ENCODE results near the gene C2orf42. TPM values are rescaled to one million over a fixed set of nuclear protein-coding genes. Genes with fewer than 3 reads are reported as not detected.

C2orf42 gene
- total and polyA plus RNA-seq, 10 of the 15 experiments (the other 5 are each of a cell fraction or from before 2014, with no cell fraction given), result 5.5 to 19.8 (median 11.5) TPM

DNA sequence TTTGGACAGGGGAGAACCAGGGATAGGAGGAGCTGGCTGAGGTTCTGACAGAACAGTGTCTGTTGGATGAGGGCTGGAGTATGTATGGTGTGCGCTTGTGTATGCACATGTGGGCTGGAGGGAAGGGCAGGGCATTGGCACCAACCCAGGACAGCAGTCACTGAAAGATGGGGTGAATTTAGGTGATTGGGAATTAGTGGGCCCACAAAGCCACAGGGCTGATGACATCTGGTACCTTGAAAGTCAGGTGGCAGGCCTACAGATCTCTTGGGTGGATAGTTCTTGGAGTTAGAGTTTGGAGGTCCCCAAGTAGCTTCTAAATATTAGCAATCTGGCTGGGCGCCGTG, 45.7 kb downstream of the C2orf42 start:
- no TSS peak for BruUV-seq (replicated peaks)
- H3K4me2 ChIP-seq (ENCODE audit: control insufficient read depth, insufficient read depth), result no peak overlapping the region
- no peaks in the 10 kb centered on the region for H4K20me1 ChIP-seq (ENCODE audit: control insufficient read depth, insufficient read depth)
- H3K27me3 ChIP-seq (replicated peaks in 1 of 2; ENCODE audit: control insufficient read depth in 2 of 2, insufficient read depth in 2 of 2, low read length in 1 of 2), result no peaks in the 10 kb centered on the region
- POLR2A ChIA-PET, result interaction anchor here (0.5 to 5.1 kb wide), 8 partner anchors 9 to 357 kb away, joined by 3 to 60 read pairs (median 4); partner anchors contain the start of genes C2orf42 and MXD1
- ATAC-seq (no peak), DNase-seq (ENCODE audit: low read depth, low spot score) (no peak), FAIRE-seq (no peak)
- H2AFZ ChIP-seq (ENCODE audit: control insufficient read depth, low read depth, low read length), result no peak overlapping the region
- no peak overlapping the region for H3K9ac ChIP-seq (ENCODE audit: control insufficient read depth, insufficient read depth, low read length)
- RAD21 ChIA-PET (ENCODE audit: unreplicated experiment), result interaction anchor here (0.9 to 9.2 kb wide), 6 partner anchors 13 to 232 kb away, joined by 3 to 132 read pairs (median 11); partner anchors contain the start of genes C2orf42, MXD1 and PCBP1
- no peak overlapping the region for H3K27ac ChIP-seq (ENCODE audit: control insufficient read depth, insufficient read depth)
- SMC1A ChIA-PET (ENCODE audit: uncharacterized antibody, unreplicated experiment), result interaction anchor here (0.6 to 6.2 kb wide), 8 partner anchors 16 to 422 kb away, joined by 3 to 116 read pairs (median 7); partner anchors contain the start of genes MXD1, SNRPG and TIA1
- H3K36me3 ChIP-seq (ENCODE audit: control insufficient read depth in 2 of 2, insufficient read depth in 2 of 2, low read length in 1 of 2), result peaks cover 0 to 5% of the 10 kb centered on the region in 2 experiments; a peak in 1 of 4 replicates
- CTCF ChIA-PET, result interaction anchor here (0.9 to 7.3 kb wide), 7 partner anchors 12 to 236 kb away, joined by 3 to 111 read pairs (median 4); partner anchors contain the start of gene MXD1
- intact Hi-C loops (cut with micrococcal nuclease; ENCODE audit: unreplicated experiment) (no loop called here), in situ Hi-C loops (cut with MboI) (loop anchor here (5.0 kb wide), 1 partner anchor 238 kb away; no protein-coding TSS in a partner anchor)
- no peak overlapping the region for H3K4me3 ChIP-seq
- WGBS (ENCODE audit: insufficient coverage, insufficient replicate concordance, low lambda C conversion rate, missing lambda C conversion rate), result 96% methylated on average over 3 of the region's 3 CpGs
- peaks cover 18% of the 10 kb centered on the region for H3K79me2 ChIP-seq (ENCODE audit: control insufficient read depth, insufficient read depth, low read length)
- H3K4me1 ChIP-seq (ENCODE audit: control insufficient read depth, insufficient read depth, low read length), result peaks cover 38% of the 10 kb centered on the region
- H3K9me3 ChIP-seq (replicated peaks; ENCODE audit: control insufficient read depth, insufficient read depth, low read length), result no peaks in the 10 kb centered on the region
- TF ChIP-seq, protein P1, sequence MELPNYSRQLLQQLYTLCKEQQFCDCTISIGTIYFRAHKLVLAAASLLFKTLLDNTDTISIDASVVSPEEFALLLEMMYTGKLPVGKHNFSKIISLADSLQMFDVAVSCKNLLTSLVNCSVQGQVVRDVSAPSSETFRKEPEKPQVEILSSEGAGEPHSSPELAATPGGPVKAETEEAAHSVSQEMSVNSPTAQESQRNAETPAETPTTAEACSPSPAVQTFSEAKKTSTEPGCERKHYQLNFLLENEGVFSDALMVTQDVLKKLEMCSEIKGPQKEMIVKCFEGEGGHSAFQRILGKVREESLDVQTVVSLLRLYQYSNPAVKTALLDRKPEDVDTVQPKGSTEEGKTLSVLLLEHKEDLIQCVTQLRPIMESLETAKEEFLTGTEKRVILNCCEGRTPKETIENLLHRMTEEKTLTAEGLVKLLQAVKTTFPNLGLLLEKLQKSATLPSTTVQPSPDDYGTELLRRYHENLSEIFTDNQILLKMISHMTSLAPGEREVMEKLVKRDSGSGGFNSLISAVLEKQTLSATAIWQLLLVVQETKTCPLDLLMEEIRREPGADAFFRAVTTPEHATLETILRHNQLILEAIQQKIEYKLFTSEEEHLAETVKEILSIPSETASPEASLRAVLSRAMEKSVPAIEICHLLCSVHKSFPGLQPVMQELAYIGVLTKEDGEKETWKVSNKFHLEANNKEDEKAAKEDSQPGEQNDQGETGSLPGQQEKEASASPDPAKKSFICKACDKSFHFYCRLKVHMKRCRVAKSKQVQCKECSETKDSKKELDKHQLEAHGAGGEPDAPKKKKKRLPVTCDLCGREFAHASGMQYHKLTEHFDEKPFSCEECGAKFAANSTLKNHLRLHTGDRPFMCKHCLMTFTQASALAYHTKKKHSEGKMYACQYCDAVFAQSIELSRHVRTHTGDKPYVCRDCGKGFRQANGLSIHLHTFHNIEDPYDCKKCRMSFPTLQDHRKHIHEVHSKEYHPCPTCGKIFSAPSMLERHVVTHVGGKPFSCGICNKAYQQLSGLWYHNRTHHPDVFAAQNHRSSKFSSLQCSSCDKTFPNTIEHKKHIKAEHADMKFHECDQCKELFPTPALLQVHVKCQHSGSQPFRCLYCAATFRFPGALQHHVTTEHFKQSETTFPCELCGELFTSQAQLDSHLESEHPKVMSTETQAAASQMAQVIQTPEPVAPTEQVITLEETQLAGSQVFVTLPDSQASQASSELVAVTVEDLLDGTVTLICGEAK (IDR thresholded peaks at IDR 0.05; ENCODE audit: borderline replicate concordance), result no peak
- no peak for TF ChIP-seq PAX8 (IDR thresholded peaks at IDR 0.05)
- TF ChIP-seq ZNF274 (IDR thresholded peaks at IDR 0.05; ENCODE audit: insufficient read depth, insufficient read length), result no peak
- TF ChIP-seq, protein P2, sequence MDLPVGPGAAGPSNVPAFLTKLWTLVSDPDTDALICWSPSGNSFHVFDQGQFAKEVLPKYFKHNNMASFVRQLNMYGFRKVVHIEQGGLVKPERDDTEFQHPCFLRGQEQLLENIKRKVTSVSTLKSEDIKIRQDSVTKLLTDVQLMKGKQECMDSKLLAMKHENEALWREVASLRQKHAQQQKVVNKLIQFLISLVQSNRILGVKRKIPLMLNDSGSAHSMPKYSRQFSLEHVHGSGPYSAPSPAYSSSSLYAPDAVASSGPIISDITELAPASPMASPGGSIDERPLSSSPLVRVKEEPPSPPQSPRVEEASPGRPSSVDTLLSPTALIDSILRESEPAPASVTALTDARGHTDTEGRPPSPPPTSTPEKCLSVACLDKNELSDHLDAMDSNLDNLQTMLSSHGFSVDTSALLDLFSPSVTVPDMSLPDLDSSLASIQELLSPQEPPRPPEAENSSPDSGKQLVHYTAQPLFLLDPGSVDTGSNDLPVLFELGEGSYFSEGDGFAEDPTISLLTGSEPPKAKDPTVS (IDR thresholded peaks at IDR 0.05; ENCODE audit: low read depth, low read length), result no peak
- TF ChIP-seq, protein P3, sequence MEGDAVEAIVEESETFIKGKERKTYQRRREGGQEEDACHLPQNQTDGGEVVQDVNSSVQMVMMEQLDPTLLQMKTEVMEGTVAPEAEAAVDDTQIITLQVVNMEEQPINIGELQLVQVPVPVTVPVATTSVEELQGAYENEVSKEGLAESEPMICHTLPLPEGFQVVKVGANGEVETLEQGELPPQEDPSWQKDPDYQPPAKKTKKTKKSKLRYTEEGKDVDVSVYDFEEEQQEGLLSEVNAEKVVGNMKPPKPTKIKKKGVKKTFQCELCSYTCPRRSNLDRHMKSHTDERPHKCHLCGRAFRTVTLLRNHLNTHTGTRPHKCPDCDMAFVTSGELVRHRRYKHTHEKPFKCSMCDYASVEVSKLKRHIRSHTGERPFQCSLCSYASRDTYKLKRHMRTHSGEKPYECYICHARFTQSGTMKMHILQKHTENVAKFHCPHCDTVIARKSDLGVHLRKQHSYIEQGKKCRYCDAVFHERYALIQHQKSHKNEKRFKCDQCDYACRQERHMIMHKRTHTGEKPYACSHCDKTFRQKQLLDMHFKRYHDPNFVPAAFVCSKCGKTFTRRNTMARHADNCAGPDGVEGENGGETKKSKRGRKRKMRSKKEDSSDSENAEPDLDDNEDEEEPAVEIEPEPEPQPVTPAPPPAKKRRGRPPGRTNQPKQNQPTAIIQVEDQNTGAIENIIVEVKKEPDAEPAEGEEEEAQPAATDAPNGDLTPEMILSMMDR (IDR thresholded peaks at IDR 0.05 in 2 of 3, conservative IDR thresholded peaks at IDR 0.05 in 1 of 3; ENCODE audit: control insufficient read depth in 2 of 3, extremely low read depth in 1 of 3, insufficient read depth in 1 of 3, low read depth in 3 of 3, low read length in 3 of 3), result no peak
- no peak for TF ChIP-seq SPI1 (IDR thresholded peaks at IDR 0.05; ENCODE audit: borderline replicate concordance, insufficient read depth, low read depth, low read length)
- no peak for TF ChIP-seq ZZZ3 (IDR thresholded peaks at IDR 0.05; ENCODE audit: control insufficient read depth, insufficient read length, low read depth)
- TF ChIP-seq RAD51 (IDR thresholded peaks at IDR 0.05), result no peak
- TF ChIP-seq GATAD2B (conservative IDR thresholded peaks at IDR 0.05; ENCODE audit: low read depth), result no peak
- no peak for TF ChIP-seq IRF4 (IDR thresholded peaks at IDR 0.05; ENCODE audit: low read depth, low read length)
- TF ChIP-seq IKZF1 (conservative IDR thresholded peaks at IDR 0.05), result no peak
- TF ChIP-seq SMAD5 (IDR thresholded peaks at IDR 0.05; ENCODE audit: low read depth), result no peak
- TF ChIP-seq MXI1 (IDR thresholded peaks at IDR 0.05; ENCODE audit: low read depth, low read length), result no peak
- TF ChIP-seq CBFB (IDR thresholded peaks at IDR 0.05; ENCODE audit: low read depth), result no peak
- no peak for TF ChIP-seq POLR2AphosphoS5 (IDR thresholded peaks at IDR 0.05; ENCODE audit: low read length)
